Measurements from ENCODE around the gene PLPPR1. TPM values are rescaled to one million over a fixed set of nuclear protein-coding genes. Genes with fewer than 3 reads are reported as not detected.

Gene PLPPR1
- total and polyA plus RNA-seq, 2 of the 13 experiments (the other 11 are each of a cell fraction or from before 2014, with no cell fraction given), result 16.0 to 84.7 TPM

DNA sequence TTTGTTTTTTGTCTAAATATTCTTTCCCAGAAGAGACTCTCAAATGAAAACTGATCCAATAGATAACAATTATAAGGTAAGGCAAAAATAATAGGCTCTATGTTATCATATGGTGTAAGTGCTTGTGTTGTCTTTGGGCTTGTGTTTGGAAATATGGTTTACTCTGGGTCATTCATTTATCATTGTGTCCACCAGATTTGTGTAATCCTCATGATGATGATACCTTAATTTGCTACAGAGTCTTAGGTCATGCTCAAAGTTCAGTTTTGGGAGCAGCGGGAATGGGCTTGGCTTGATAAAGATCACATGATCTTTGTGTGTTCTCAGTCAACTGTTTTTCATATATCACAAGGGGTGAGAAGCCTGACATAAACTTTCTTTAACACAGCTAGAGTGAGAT is 34.2 kb downstream of the PLPPR1 start (continued):
- TF ChIP-seq, protein P1, sequence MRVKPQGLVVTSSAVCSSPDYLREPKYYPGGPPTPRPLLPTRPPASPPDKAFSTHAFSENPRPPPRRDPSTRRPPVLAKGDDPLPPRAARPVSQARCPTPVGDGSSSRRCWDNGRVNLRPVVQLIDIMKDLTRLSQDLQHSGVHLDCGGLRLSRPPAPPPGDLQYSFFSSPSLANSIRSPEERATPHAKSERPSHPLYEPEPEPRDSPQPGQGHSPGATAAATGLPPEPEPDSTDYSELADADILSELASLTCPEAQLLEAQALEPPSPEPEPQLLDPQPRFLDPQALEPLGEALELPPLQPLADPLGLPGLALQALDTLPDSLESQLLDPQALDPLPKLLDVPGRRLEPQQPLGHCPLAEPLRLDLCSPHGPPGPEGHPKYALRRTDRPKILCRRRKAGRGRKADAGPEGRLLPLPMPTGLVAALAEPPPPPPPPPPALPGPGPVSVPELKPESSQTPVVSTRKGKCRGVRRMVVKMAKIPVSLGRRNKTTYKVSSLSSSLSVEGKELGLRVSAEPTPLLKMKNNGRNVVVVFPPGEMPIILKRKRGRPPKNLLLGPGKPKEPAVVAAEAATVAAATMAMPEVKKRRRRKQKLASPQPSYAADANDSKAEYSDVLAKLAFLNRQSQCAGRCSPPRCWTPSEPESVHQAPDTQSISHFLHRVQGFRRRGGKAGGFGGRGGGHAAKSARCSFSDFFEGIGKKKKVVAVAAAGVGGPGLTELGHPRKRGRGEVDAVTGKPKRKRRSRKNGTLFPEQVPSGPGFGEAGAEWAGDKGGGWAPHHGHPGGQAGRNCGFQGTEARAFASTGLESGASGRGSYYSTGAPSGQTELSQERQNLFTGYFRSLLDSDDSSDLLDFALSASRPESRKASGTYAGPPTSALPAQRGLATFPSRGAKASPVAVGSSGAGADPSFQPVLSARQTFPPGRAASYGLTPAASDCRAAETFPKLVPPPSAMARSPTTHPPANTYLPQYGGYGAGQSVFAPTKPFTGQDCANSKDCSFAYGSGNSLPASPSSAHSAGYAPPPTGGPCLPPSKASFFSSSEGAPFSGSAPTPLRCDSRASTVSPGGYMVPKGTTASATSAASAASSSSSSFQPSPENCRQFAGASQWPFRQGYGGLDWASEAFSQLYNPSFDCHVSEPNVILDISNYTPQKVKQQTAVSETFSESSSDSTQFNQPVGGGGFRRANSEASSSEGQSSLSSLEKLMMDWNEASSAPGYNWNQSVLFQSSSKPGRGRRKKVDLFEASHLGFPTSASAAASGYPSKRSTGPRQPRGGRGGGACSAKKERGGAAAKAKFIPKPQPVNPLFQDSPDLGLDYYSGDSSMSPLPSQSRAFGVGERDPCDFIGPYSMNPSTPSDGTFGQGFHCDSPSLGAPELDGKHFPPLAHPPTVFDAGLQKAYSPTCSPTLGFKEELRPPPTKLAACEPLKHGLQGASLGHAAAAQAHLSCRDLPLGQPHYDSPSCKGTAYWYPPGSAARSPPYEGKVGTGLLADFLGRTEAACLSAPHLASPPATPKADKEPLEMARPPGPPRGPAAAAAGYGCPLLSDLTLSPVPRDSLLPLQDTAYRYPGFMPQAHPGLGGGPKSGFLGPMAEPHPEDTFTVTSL (CRISPR knock-in tag; IDR thresholded peaks at IDR 0.05; ENCODE audit: borderline replicate concordance), result peak; percentile 88
- peak; percentile 44 for TF ChIP-seq SAP130 (CRISPR knock-in tag; IDR thresholded peaks at IDR 0.05; ENCODE audit: low read depth)
- TF ChIP-seq, protein P2, sequence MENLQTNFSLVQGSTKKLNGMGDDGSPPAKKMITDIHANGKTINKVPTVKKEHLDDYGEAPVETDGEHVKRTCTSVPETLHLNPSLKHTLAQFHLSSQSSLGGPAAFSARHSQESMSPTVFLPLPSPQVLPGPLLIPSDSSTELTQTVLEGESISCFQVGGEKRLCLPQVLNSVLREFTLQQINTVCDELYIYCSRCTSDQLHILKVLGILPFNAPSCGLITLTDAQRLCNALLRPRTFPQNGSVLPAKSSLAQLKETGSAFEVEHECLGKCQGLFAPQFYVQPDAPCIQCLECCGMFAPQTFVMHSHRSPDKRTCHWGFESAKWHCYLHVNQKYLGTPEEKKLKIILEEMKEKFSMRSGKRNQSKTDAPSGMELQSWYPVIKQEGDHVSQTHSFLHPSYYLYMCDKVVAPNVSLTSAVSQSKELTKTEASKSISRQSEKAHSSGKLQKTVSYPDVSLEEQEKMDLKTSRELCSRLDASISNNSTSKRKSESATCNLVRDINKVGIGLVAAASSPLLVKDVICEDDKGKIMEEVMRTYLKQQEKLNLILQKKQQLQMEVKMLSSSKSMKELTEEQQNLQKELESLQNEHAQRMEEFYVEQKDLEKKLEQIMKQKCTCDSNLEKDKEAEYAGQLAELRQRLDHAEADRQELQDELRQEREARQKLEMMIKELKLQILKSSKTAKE (CRISPR knock-in tag; IDR thresholded peaks at IDR 0.05; ENCODE audit: borderline replicate concordance), result no peak
- no peak for TF ChIP-seq ZNF33B (CRISPR knock-in tag; IDR thresholded peaks at IDR 0.05)
- TF ChIP-seq ZNF264 (CRISPR knock-in tag; IDR thresholded peaks at IDR 0.05), result 0 out of 2 replicates have a peak, but pooled peaks have one; percentile 52
- TF ChIP-seq, protein P3, sequence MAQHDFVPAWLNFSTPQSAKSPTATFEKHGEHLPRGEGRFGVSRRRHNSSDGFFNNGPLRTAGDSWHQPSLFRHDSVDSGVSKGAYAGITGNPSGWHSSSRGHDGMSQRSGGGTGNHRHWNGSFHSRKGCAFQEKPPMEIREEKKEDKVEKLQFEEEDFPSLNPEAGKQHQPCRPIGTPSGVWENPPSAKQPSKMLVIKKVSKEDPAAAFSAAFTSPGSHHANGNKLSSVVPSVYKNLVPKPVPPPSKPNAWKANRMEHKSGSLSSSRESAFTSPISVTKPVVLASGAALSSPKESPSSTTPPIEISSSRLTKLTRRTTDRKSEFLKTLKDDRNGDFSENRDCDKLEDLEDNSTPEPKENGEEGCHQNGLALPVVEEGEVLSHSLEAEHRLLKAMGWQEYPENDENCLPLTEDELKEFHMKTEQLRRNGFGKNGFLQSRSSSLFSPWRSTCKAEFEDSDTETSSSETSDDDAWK (CRISPR knock-in tag; IDR thresholded peaks at IDR 0.05), result no peak
- TF ChIP-seq FOXP1 (IDR thresholded peaks at IDR 0.05), result peak; percentile 82
- TF ChIP-seq FOXP1 (CRISPR knock-in tag; IDR thresholded peaks at IDR 0.05), result peak; percentile 95
- peak; percentile 68 for TF ChIP-seq RARA (CRISPR knock-in tag; IDR thresholded peaks at IDR 0.05)
- TF ChIP-seq, protein P4, sequence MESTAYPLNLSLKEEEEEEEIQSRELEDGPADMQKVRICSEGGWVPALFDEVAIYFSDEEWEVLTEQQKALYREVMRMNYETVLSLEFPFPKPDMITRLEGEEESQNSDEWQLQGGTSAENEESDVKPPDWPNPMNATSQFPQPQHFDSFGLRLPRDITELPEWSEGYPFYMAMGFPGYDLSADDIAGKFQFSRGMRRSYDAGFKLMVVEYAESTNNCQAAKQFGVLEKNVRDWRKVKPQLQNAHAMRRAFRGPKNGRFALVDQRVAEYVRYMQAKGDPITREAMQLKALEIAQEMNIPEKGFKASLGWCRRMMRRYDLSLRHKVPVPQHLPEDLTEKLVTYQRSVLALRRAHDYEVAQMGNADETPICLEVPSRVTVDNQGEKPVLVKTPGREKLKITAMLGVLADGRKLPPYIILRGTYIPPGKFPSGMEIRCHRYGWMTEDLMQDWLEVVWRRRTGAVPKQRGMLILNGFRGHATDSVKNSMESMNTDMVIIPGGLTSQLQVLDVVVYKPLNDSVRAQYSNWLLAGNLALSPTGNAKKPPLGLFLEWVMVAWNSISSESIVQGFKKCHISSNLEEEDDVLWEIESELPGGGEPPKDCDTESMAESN (CRISPR knock-in tag; conservative IDR thresholded peaks at IDR 0.05), result no peak
- TF ChIP-seq, protein P5, sequence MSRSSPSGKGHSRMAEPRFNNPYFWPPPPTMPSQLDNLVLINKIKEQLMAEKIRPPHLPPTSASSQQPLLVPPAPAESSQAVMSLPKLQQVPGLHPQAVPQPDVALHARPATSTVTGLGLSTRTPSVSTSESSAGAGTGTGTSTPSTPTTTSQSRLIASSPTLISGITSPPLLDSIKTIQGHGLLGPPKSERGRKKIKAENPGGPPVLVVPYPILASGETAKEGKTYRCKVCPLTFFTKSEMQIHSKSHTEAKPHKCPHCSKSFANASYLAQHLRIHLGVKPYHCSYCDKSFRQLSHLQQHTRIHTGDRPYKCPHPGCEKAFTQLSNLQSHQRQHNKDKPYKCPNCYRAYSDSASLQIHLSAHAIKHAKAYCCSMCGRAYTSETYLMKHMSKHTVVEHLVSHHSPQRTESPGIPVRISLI (CRISPR knock-in tag; IDR thresholded peaks at IDR 0.05; ENCODE audit: borderline replicate concordance), result no peak
- no peak for TF ChIP-seq MED8 (CRISPR knock-in tag; IDR thresholded peaks at IDR 0.05; ENCODE audit: insufficient replicate concordance)
- TF ChIP-seq ZNF432 (CRISPR knock-in tag; IDR thresholded peaks at IDR 0.05; ENCODE audit: borderline replicate concordance), result no peak
- no peak for TF ChIP-seq GATAD1 (CRISPR knock-in tag; IDR thresholded peaks at IDR 0.05)
- TF ChIP-seq RBM22 (optimal IDR thresholded peaks at IDR 0.05; ENCODE audit: low read length), result no peak
